Measurements from ENCODE around the gene DENND5A.
"Not testable (repeated sequence)": the region's sequence is repeated elsewhere in the genome, so short reads cannot be mapped to it uniquely, and the experiment has no call there.

Gene DENND5A

DNA sequence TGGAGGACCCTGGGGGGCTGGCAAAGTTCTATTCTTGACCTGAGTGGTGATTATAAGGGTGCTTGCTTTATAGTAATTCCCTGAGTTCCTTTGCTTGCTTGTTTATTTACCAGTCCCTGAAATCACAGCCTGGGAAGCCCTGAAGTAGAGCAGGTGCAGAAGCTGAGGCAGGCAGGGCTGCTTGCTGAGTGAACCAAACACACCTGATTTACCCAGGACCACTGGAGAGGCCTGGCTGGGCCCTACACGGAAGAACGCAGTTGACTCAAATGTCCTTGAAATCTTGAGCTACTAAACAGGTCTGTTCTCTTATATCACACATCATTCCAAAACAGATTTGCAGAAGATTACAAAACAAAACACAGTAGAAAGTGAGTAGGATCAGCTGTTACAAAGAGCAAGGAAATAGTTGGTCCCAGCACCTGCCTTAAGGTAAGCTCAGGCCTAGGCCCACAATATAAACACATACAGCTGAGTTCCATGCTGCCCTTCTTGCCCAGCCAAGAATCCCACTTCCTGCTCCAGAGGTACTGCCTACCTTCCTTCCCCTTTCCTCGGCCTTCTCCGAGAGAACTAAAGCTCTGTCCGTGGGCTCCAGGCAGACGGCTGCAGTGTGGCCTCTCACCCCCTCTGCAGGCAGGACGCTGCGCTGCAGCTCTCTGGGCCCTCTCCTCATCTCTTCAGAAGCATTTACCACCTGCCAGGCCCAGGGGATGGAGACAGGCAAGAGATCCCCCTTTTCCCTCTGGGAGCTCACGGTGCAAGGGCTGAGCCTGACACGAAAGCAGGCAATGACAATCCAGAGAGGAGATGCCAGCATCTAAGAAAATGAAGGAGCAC is 127.6 kb downstream of the DENND5A start:
- DNase-seq = peak; percentile 57 to 75

- no peak for DNase-seq
Measured at GRCh38 chr11:9136741-9137140, 128.4 kb downstream of the DENND5A start.

GRCh38 chr11:9133956-9134355 is 131.2 kb downstream of the DENND5A start:
- no peak for DNase-seq

GRCh38 chr11:9132203-9132878 is 132.8 kb downstream of the DENND5A start:
- no peak for DNase-seq

DNA sequence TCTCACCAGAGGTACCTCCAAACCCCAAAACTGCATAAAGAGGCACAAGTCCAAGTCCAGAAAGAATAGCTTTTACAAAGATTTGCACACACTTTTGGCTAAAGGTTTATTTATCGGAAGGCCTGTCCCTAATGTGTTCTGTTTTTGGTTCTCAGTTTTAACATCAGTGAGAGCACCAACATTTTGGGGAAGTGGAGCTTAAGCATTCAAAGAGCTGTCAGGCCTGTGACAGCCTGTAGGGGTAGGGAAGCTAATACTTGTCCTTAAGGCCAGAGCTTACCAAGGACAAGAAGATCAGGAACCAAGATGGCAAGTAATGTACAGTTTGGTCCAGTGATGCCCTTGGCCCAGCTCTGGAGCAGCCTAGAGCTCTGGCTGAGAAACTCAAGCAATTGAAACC is 134.9 kb downstream of the DENND5A start:
- no peak for DNase-seq

- DNase-seq = no peak
Measured at GRCh38 chr11:9126636-9127035, 138.5 kb downstream of the DENND5A start.

DNA sequence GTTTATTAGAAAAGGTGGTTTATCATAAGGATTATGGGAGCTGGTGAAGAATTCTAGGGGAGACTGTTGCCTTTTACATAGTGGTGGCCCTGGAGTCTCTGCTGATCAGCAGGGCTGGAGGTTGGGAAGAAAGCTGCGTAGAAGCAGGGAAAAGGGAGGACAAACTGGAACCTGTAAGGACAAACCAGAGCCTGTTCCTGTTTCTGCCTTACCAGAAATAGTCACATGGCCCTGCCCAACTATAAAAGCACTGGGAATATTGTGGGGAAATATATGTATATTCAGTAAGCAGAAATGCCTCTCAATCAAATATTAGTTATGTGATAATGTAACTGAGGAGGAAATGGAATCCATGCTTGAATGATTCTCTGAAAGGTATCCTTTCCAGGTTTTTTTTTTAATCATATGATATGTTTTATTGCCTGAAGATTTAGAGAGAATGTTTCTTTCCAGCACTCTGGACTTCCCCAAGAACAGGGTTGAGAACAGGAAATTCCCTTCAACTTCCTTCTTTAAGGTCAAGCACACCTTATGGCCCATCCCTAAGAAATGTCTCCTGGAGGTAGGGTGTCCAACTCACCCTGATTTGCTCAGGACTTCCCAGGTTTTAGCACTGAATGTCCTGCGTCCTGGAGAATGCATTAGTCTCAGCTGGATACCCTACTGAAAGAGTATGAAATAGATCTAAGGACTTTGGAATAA is 139.8 kb downstream of the DENND5A start:
- DNase-seq = no peak

DNA sequence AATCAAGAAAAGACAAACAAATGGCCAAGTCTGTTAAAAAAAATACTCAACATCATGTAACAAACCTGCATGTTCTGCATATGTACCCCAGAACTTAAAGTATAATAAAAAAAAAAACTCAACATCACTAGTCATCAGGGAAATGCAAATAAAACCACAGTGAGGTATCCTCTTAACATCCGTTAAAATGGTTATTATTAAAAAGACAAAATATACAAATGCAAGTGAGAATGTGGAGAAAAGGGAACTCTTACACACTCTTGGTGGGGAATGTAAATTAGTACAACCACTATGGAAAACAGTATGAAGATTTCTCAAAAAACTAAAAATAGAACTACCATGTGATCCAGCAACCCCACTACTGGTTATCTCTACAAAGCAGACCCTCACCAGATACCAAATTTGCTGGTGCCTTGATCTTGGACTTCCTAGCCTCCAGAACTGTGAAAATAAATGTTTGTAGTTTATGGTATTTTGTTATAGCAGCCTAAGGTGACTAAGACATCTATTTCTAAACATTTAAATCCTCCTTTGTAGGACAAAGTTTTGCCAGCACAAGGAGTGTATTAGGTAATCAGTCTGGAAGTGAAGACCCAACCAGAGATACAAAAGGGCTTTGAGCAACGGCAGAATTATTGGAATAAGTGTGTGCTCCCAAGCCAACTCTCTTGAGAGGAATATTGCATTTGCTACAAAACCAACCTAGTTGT is 141.4 kb downstream of the DENND5A start:
- DNase-seq = no peak

DNA sequence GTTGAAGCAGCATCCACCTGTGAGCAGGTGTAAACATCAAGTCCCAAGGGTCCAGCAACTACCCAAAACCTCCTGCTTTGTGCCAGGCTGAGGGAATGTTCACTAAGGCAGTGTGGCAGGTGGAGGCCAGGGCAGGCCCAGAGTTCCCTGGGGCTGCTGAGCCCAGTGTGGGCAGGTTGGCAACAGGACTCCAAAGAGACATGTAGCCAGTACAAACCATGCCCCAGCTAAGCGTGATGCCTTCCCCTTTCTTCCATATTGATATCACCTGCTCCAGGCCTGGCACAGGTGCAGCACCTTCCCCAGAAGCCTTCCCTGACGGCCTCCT is 143.7 kb downstream of the DENND5A start:
- no peak for DNase-seq

GRCh38 chr11:9120664-9121468 is 144.3 kb downstream of the DENND5A start:
- no peak for DNase-seq

GRCh38 chr11:9118277-9118676 is 146.9 kb downstream of the DENND5A start:
- no peak for DNase-seq

DNA sequence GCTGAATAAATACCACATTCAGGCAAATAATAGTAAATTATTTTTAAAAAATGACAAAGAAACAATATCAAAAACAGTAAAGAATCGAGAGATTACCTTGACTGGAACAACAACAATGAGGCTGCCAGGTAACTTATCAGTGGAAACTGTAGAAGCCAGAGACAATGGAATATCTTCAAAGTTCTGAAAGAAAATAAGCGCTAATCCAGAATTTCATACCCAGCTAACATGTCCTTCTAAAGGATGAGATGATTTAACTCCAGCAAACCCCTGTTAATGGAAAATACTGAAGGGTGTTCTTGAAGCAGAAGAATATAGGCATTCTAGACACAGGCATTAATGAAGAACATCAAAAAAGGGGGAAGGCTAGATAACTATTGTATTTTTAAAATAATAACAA is 153.1 kb downstream of the DENND5A start:
- DNase-seq = no peak

DNA sequence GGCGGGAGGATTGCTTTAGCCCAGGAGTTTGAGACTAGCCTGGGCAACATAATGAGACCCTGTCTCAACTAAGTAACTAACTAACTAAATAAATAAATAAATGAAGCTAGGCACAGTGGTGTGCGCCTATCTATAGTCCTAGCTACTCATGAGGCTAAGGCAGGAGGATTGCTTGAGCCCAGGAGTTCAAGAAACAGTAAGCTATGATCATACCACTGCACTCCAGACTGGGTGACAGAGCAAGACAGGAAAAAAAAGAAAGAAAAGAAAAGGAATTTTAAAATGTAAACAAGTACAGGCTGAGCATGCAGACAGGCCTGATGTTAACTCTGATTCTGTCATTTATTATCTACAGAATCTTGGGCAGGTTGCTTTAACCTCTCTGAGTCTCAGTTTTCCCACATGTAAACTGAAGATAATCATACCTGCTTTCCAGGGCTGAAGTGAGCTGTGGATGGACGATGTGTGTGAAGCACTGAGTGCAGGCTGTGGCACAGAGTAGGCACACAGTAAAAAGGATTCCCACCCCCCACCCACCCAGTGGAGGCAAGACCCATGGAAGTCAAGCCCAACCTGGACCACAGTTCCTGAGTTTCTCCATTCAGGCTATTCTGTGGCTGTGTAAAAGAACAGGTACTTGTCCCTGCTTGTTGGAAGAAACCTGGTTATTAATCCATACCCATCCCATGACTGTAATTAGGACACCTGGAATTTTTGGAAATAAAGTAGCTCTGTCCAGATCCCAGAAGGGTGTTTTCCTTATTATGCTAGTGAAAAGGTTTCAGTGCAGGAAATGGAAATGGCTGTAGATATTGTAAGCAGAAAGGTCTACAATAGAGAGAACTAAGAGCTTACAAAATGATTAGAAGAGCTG is 155.1 kb downstream of the DENND5A start:
- no peak for DNase-seq

GRCh38 chr11:9104580-9104979 is 160.6 kb downstream of the DENND5A start:
- DNase-seq = no peak

DNA sequence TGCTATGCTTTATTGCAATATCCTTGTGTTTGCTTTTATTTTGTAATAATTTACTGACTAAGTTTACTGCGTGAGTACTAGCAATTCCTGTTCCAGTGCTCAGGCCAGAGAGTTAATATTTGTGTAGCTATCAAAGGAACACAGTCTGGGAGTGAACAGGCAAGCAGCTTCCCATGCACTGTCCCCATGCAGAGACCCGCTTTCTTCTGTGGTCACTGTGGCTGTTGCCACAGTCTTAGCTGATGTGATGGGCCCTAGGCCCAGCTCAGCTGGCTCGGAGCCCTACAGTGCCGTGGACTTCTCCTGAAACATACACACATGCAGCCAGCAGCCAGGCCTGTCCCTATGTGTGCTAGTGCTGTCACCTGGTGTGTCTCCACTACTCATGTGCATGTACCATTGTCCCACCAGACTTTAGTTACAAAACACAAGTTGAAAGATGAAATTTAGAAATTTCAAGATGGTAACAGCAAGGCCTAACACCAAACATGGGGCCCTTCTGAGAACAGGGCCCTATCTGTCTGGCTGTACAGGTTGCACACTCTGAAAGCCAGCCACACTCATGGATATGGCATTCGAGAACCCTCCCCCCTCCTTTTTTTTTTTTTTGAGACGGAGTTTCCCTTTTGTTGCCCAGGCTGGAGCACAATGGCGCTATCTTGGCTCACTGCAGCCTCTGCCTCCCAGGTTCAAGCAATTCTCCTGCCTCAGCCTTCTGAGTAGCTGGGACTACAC is 161.4 kb downstream of the DENND5A start:
- no peak for DNase-seq

GRCh38 chr11:9099617-9100016 is 165.5 kb downstream of the DENND5A start:
- no peak for DNase-seq

DNA sequence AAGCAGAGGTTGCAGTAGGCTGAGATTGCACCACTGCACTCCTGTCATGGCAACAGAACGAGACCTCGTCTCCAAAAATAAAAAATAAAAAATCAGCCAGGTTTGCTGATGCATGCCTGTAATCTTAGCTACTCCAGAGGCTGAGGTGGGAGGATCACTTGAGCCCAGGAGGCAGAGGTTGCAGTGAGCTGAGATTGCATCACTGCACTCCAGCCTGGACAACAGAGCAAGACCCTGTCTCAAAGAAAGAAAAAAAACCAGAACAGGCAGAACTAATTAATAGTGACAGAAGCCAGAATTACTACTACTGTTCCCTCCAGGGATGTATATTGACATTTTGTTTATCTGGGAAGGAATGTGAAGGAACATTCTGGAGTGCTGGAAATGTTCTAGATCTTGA is 166.7 kb downstream of the DENND5A start:
- not testable (repeated sequence) for DNase-seq

- DNase-seq = not testable (repeated sequence)
Measured at GRCh38 chr11:9097186-9097943, 167.8 kb downstream of the DENND5A start.

GRCh38 chr11:9096427-9096826 is 168.7 kb downstream of the DENND5A start:
- DNase-seq = no peak

DNA sequence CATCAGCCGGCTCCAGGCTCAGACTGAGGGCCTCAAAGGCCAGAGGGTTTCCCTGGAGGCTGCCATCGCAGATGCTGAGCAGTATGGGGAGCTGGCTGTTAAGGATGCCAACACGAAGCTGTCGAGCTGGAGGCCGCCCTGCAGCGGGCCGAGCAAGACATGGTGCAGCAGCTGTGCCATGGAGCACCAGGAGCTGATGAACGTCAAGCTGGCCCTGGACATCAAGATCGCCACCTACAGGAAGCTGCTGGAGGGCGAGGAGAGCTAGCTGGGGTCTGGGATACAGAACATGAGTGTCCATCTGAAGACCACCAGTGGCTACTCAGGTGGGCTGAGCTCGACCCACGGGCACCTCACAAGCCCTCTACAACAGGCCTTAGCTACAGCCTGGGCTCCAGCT is 169.7 kb downstream of the DENND5A start:
- no peak for DNase-seq

Data from cerebellar nuclear complex (tissue), 1 donor.